Measurements from ENCODE around the gene UBE2D2. TPM values are rescaled to one million over a fixed set of nuclear protein-coding genes. Genes with fewer than 3 reads are reported as not detected.

UBE2D2 gene
- total and polyA plus RNA-seq, 2 of the 13 experiments (the other 11 are each of a cell fraction or from before 2014, with no cell fraction given), result 79.1 to 109 TPM

GRCh38 chr5:139651043-139651834, 90.1 kb downstream of the UBE2D2 start (continued):
- TF ChIP-seq ZBTB4 (CRISPR knock-in tag; IDR thresholded peaks at IDR 0.05; ENCODE audit: borderline replicate concordance), result no peak
- TF ChIP-seq PAX8 (CRISPR knock-in tag; IDR thresholded peaks at IDR 0.05; ENCODE audit: borderline replicate concordance), result no peak
- no peak for TF ChIP-seq ZNF674 (CRISPR knock-in tag; IDR thresholded peaks at IDR 0.05; ENCODE audit: low read depth)
- no peak for TF ChIP-seq ZNF207 (IDR thresholded peaks at IDR 0.05; ENCODE audit: borderline replicate concordance)
- no peak for TF ChIP-seq BRD4 (CRISPR knock-in tag; IDR thresholded peaks at IDR 0.05)
- TF ChIP-seq MXD4 (CRISPR knock-in tag; IDR thresholded peaks at IDR 0.05), result no peak; the same call in 1 of the 2 replicates
- TF ChIP-seq SKI (IDR thresholded peaks at IDR 0.05; ENCODE audit: partially characterized antibody), result peak; percentile 64
- TF ChIP-seq CBFB (CRISPR knock-in tag; IDR thresholded peaks at IDR 0.05), result no peak
- peak; percentile 71; the same call in 1 of the 2 replicates for TF ChIP-seq FOXK1 (CRISPR knock-in tag; IDR thresholded peaks at IDR 0.05; ENCODE audit: borderline replicate concordance, low read depth)
- no peak for TF ChIP-seq FIP1L1 (IDR thresholded peaks at IDR 0.05; ENCODE audit: borderline replicate concordance, insufficient read depth, low read depth, low read length)
- no peak for TF ChIP-seq MTF1 (CRISPR knock-in tag; IDR thresholded peaks at IDR 0.05)
- no peak for TF ChIP-seq CEBPZ (IDR thresholded peaks at IDR 0.05; ENCODE audit: low read length)
- no peak; a peak in 1 of 4 replicates for TF ChIP-seq HMGXB4 (CRISPR knock-in tag; IDR thresholded peaks at IDR 0.05; ENCODE audit: borderline replicate concordance in 1 of 2, low read depth in 1 of 2)
- TF ChIP-seq ZNF354B (CRISPR knock-in tag; IDR thresholded peaks at IDR 0.05), result no peak
- TF ChIP-seq RNF219 (CRISPR knock-in tag; IDR thresholded peaks at IDR 0.05), result no peak
- TF ChIP-seq ZNF75D (CRISPR knock-in tag; IDR thresholded peaks at IDR 0.05; ENCODE audit: borderline replicate concordance), result no peak
- no peak for TF ChIP-seq ZFP82 (CRISPR knock-in tag; IDR thresholded peaks at IDR 0.05; ENCODE audit: borderline replicate concordance)
- TF ChIP-seq ZNF619 (CRISPR knock-in tag; IDR thresholded peaks at IDR 0.05), result no peak
